HL-60 (cell line): Measurements from ENCODE around the gene KDM4F.

ENCODE experiments used
- DNase-seq, 2 experiments: peaks; one replicate each; pipeline ENCODE4 v3.0.0-alpha.2; 2010 to 2020; ENCODE audit warnings: low read depth in 1 of 2, low spot score in 1 of 2
- H3K27ac ChIP-seq: fragments of 250-450 bp; sonication (Bioruptor Pico); replicated peaks from 2 replicates; pipeline ENCODE4 v1.5.1; 2020; ENCODE audit warnings: mild to moderate bottlenecking, moderate library complexity
- H3K27me3 ChIP-seq: fragments of 250-450 bp; sonication (Bioruptor Pico); 2 replicates; pipeline ENCODE4 v1.5.1; 2021; ENCODE audit warnings: mild to moderate bottlenecking, moderate library complexity; ENCODE audit not compliant: insufficient read depth, poor library complexity, severe bottlenecking
- H3K4me3 ChIP-seq: replicated peaks from 2 replicates; pipeline ENCODE4 v1.5.1; 2011; ENCODE audit warnings: mild to moderate bottlenecking, control low read depth, low read length; ENCODE audit not compliant: insufficient read depth
- CTCF ChIP-seq: IDR thresholded peaks from one replicate; pipeline ENCODE4 v1.5.1; 2011; ENCODE audit warnings: low read length, control low read depth, inconsistent platforms; ENCODE audit not compliant: insufficient read depth
- GABPA ChIP-seq: IDR thresholded peaks from 2 replicates; pipeline ENCODE4 v1.6.1; 2012; ENCODE audit warnings: low read depth
- POLR2AphosphoS5 ChIP-seq: IDR thresholded peaks from 2 replicates; pipeline ENCODE4 v1.6.1; 2012; ENCODE audit warnings: low read depth
- REST ChIP-seq: IDR thresholded peaks from 2 replicates; pipeline ENCODE4 v1.6.1; 2012; ENCODE audit warnings: low read depth; ENCODE audit not compliant: insufficient replicate concordance
- SPI1 ChIP-seq: IDR thresholded peaks from 2 replicates; pipeline ENCODE4 v1.6.1; 2012; ENCODE audit warnings: low read depth, mild to moderate bottlenecking, borderline replicate concordance

Gene KDM4F

GRCh38 chr11:95097209-95097608 lies 48.0 kb downstream of the KDM4F start:
- H3K27me3 ChIP-seq: peaks cover under 1% of the 10 kb centered on the region
- no peak overlapping the region for H3K4me3 ChIP-seq
- DNase-seq: no peak
- no peak overlapping the region for H3K27ac ChIP-seq
- TF ChIP-seq CTCF: no peak
- TF ChIP-seq GABPA: no peak
- no peak for TF ChIP-seq POLR2AphosphoS5
- no peak for TF ChIP-seq REST
- TF ChIP-seq SPI1: no peak

- DNase-seq: no peak
- Histone ChIP-seq H3K4me3 (no peak overlapping the region), H3K27me3 (no peaks in the 10 kb centered on the region), H3K27ac (no peak overlapping the region)
- no peak for TF ChIP-seq CTCF
- TF ChIP-seq GABPA: no peak
- TF ChIP-seq POLR2AphosphoS5: no peak
- TF ChIP-seq SPI1: no peak
Observed at GRCh38 chr11:95098826-95099225, 49.6 kb downstream of the KDM4F start.

- no peak for DNase-seq
- Histone ChIP-seq H3K27ac (no peak overlapping the region), H3K4me3 (no peak overlapping the region), H3K27me3 (no peaks in the 10 kb centered on the region)
- no peak for TF ChIP-seq SPI1
- no peak for TF ChIP-seq CTCF
- TF ChIP-seq POLR2AphosphoS5: no peak
- no peak for TF ChIP-seq GABPA
- TF ChIP-seq REST: no peak
Observed at GRCh38 chr11:95100191-95100648, 51.0 kb downstream of the KDM4F start.
